GM18526 (cell line): Measurements from ENCODE around the gene TGFBR2.

ENCODE experiments used
- POLR2A ChIP-seq: IDR thresholded peaks from 3 replicates; pipeline ENCODE4 v1.6.1; 2011; ENCODE audit not compliant: insufficient read length; ENCODE audit errors: extremely low read depth

TGFBR2 gene

DNA sequence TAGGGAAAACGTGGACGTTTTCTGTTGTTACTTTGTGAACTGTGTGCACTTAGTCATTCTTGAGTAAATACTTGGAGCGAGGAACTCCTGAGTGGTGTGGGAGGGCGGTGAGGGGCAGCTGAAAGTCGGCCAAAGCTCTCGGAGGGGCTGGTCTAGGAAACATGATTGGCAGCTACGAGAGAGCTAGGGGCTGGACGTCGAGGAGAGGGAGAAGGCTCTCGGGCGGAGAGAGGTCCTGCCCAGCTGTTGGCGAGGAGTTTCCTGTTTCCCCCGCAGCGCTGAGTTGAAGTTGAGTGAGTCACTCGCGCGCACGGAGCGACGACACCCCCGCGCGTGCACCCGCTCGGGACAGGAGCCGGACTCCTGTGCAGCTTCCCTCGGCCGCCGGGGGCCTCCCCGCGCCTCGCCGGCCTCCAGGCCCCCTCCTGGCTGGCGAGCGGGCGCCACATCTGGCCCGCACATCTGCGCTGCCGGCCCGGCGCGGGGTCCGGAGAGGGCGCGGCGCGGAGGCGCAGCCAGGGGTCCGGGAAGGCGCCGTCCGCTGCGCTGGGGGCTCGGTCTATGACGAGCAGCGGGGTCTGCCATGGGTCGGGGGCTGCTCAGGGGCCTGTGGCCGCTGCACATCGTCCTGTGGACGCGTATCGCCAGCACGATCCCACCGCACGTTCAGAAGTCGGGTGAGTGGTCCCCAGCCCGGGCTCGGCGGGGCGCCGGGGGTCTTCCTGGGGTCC is at the start of gene TGFBR2:
Gene TGFBR2, plus strand, starts transcription at position 301 of the 731 bp plus-strand sequence. Its CDS starts 283 bp downstream, at position 584.
- TF ChIP-seq POLR2A, result no peak

DNA sequence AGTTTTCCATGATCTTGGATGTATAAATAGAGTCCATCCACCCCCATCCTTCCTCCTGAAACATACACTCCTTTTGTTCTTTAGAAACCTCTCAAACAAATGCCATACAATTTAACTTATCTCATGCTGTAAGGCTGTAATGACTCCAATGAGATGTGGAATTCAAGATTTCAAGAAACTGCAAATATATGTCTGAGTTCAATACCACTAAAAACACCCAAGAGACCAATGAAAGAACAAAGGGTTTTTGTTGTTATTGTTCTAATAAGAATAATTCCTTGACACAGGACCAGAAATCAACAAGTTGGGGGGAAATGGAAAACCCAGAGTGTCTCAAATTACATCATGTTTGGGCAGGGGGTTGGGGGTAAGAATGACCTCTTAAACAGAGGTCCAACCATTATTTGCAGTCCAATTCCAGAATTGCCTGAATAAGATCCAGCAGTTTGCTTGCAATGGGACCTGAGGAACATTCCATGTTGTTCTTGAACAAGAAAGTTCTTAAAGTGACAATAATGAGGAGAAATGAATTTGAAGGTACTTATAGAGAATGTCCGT is 48.6 kb upstream of the TGFBR2 start:
- no peak for TF ChIP-seq POLR2A

- TF ChIP-seq POLR2A, result no peak
Observed at GRCh38 chr3:30563956-30564355, 42.4 kb upstream of the TGFBR2 start.

GRCh38 chr3:30567139-30567753 is 39.2 kb upstream of the TGFBR2 start:
- no peak for TF ChIP-seq POLR2A

GRCh38 chr3:30576946-30577345 is 29.5 kb upstream of the TGFBR2 start:
- no peak for TF ChIP-seq POLR2A

DNA sequence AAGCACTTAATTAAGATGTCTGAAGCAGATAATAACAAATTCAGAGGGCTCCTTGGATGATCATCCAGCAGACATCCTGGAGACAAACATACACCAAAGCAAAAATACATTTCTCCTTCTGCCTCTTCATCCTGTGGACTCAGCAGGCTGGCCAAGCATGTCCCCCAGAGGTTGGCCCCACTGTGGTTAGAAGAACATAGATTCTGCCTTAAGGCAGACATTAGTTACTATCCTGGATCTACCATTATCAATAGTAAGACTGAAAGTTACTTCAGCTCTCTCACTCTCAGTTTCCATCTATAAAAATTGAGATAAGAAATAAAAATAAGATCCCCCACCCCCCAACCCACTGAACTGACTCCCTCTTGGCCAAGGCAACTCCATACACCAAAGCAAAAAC is 28.6 kb upstream of the TGFBR2 start:
- TF ChIP-seq POLR2A, result no peak

DNA sequence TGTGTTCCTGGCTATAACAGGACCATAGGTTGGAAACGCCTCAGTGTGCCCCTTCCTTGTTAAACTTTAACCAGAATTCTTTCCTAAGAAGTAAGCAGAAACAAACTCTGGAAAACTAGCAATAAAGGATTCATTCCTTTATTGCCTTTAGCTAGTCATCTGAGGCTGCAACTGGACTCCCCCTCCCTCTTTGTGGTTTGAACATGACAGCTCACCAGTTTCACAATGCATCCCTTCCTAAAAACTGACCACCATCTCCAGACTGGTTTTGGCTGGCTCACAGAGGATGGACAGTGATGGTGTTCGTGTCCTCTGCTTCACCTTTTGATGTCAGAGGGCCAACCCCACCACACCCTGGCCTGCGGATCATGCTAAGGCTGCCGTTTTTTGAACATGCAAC is 27.9 kb upstream of the TGFBR2 start:
- no peak for TF ChIP-seq POLR2A

GRCh38 chr3:30578986-30579579 is 27.3 kb upstream of the TGFBR2 start:
- no peak for TF ChIP-seq POLR2A

DNA sequence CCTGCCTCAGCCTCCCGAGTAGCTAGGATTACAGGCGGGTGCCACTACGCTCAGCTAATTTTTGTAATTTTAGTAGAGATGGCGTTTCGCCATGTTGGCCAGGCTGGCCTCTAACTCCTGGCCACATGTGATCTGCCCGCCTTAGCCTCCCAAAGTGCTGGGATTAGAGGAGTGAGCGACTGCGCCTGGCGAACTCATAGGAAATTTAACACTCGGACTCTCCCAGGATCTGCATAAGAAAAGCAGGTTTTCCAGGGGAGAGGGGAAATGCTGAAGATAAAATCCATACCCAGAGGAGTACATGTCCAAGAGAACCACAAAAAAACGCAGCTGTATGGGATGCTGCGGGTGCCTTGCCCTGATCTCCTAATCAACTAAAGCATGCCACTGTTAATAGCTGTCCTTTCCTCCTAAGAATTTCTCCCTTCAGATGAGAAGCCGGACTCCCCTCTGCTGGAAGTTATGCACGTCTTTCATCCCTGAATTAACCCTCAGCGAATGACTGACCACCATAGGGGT is 25.3 kb upstream of the TGFBR2 start:
- TF ChIP-seq POLR2A, result no peak

- no peak for TF ChIP-seq POLR2A
Observed at GRCh38 chr3:30581982-30582381, 24.4 kb upstream of the TGFBR2 start.

DNA sequence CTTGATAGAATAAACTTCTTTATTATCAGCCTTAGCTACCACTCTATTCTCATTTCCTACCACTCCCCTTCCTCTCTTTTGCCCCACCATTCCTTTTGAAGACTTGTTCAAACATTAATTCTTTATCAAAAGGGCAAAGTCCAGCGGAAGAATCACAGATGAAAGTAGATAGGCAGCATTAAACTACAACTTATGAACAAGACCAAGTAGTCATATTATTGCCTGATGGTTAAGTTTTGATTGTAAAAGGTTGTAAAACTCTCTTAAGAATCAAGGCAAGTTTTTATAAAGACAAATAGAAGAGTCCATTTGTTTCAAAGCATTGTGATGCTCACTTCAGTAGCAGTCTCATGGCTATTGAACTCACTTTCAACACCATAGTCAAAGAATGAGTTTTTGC is 22.4 kb upstream of the TGFBR2 start:
- TF ChIP-seq POLR2A, result no peak

- TF ChIP-seq POLR2A, result no peak
Observed at GRCh38 chr3:30585654-30586053, 20.7 kb upstream of the TGFBR2 start.

- TF ChIP-seq POLR2A, result no peak
Observed at GRCh38 chr3:30586096-30586805, 20.1 kb upstream of the TGFBR2 start.

- no peak for TF ChIP-seq POLR2A
Observed at GRCh38 chr3:30586806-30587486, 19.5 kb upstream of the TGFBR2 start.

- TF ChIP-seq POLR2A, result no peak
Observed at GRCh38 chr3:30587904-30588303, 18.5 kb upstream of the TGFBR2 start.
